ENCODE results near the gene DKK3. TPM values are rescaled to one million over a fixed set of nuclear protein-coding genes. Genes with fewer than 3 reads are reported as not detected.

DKK3 gene
- total and polyA plus RNA-seq, 4 donors: 250 to 938 (median 392) TPM

DNA sequence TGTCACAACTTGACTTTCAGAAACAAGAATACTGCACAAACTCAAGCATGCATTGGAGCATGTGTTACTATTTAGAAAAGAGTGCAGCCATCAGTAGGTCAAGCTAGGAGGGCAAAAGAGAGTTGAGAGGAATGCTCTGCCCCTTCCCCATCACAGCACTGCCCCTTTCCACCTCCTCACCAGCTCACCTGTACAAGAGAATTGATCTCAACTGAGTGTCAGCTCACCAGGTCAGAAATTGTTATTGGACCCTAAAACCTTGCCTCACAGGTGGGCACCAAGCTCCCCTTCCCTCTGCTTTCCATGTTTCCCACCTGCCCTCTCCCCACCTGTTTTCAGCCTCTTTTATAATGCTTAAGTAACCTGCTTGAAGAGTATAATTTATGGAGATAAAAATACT is 48.8 kb downstream of the DKK3 start:
- Histone ChIP-seq H3K27ac (ENCODE audit: low read depth in 1 of 2, low read length in 2 of 2) (no peak overlapping the region), H3K27me3 (ENCODE audit: control insufficient read depth in 1 of 2, insufficient read depth in 2 of 2, low read length in 1 of 2) (no peaks in the 10 kb centered on the region), H3K4me1 (ENCODE audit: control insufficient read depth in 1 of 2, insufficient read depth in 2 of 2, low read length in 2 of 2) (no peaks in the 10 kb centered on the region), H3K36me3 (ENCODE audit: control insufficient read depth in 1 of 2, insufficient read depth in 2 of 2, low read length in 1 of 2) (no peaks in the 10 kb centered on the region), H3K4me3 (ENCODE audit: low read length in 2 of 2) (no peak overlapping the region), H3K9me3 (ENCODE audit: control insufficient read depth, low read length) (no peaks in the 10 kb centered on the region)
- intact Hi-C loops (cut with DNase I): no loop called here
- DNase-seq: no peak
- ATAC-seq (ENCODE audit: low FRiP score): no peak

DNA sequence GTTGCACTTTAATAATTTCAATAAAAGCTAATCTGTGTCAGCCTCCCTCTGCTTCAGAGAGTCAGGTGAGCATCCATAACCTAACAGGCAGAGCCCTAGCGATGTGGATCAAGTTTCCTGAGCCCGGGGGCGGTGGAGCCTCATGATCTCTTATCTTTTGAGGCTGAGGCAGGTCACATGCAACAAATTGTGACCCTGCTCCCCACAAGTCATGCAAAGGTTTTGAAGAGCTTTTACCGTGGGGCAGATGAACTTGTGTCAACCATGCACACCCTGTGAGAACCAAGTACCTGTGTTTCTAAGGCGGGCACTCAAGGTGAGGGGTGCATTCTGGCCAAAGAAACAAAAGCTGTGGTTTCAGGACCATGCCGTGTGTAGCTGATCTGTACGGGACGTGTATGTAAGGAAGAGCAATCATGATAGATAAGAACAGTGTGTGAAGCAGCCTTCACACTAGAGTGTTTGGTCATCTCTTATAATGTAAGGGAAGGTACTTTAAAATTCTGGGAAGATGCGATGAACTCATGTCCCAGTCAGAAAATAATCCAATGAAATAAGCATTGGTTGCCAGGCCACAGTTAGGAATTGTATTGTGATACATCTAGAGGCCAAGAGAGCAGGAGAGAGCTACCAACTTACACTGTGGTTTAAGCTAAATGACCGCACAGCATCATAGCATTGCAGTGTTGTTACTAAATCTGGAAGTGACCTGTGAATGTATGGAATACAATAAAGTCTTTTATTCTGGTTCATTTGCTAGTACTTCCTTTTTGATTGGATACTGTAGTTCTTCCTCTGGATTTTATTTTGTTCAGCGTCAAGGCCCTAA is 49.8 kb downstream of the DKK3 start:
- Histone ChIP-seq H3K4me1 (ENCODE audit: control insufficient read depth in 1 of 2, insufficient read depth in 2 of 2, low read length in 2 of 2) (no peaks in the 10 kb centered on the region), H3K27ac (ENCODE audit: low read depth in 1 of 2, low read length in 2 of 2) (peak overlapping the region in 1 of 2 donors; percentile 17), H3K9me3 (ENCODE audit: control insufficient read depth, low read length) (no peaks in the 10 kb centered on the region), H3K27me3 (ENCODE audit: control insufficient read depth in 1 of 2, insufficient read depth in 2 of 2, low read length in 1 of 2) (no peaks in the 10 kb centered on the region), H3K36me3 (ENCODE audit: control insufficient read depth in 1 of 2, insufficient read depth in 2 of 2, low read length in 1 of 2) (no peaks in the 10 kb centered on the region), H3K4me3 (ENCODE audit: low read length in 2 of 2) (no peak overlapping the region)
- ATAC-seq (ENCODE audit: low FRiP score) (no peak), DNase-seq (peak in 1 of 2 donors; percentile 57)
- WGBS, 2 donors: 85 to 86% methylated on average over 11 of the region's 11 CpGs
- intact Hi-C loops (cut with DNase I): no loop called here

DNA sequence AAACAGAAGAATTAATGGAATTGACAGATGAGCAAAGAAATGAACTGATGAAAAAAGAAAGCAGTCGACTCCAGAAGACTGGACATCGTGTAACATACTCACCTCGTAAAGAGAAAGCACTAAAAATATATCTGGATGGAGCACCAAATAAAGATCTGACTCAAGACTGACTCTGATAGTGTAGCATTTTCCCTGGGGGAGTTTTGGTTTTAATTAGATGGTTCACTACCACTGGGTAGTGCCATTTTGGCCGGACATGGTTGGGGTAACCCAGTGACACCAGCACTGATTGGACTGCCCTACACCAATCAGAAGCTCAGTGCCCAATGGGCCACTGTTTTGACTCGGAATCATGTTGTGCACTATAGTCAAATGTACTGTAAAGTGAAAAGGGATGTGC is 52.4 kb downstream of the DKK3 start:
- Histone ChIP-seq H3K36me3 (ENCODE audit: control insufficient read depth in 1 of 2, insufficient read depth in 2 of 2, low read length in 1 of 2) (peaks cover under 1 to 3% of the 10 kb centered on the region in 2 donors), H3K9me3 (ENCODE audit: control insufficient read depth, low read length) (no peaks in the 10 kb centered on the region), H3K4me3 (ENCODE audit: low read length in 2 of 2) (no peak overlapping the region), H3K27ac (ENCODE audit: low read depth in 1 of 2, low read length in 2 of 2) (no peak overlapping the region), H3K4me1 (ENCODE audit: control insufficient read depth in 1 of 2, insufficient read depth in 2 of 2, low read length in 2 of 2) (no peaks in the 10 kb centered on the region), H3K27me3 (ENCODE audit: control insufficient read depth in 1 of 2, insufficient read depth in 2 of 2, low read length in 1 of 2) (no peaks in the 10 kb centered on the region)
- intact Hi-C loops (cut with DNase I): no loop called here
- ATAC-seq (ENCODE audit: low FRiP score) (no peak), DNase-seq (no peak)
- WGBS, 2 donors: 81 to 85% methylated on average over 5 of the region's 5 CpGs

DNA sequence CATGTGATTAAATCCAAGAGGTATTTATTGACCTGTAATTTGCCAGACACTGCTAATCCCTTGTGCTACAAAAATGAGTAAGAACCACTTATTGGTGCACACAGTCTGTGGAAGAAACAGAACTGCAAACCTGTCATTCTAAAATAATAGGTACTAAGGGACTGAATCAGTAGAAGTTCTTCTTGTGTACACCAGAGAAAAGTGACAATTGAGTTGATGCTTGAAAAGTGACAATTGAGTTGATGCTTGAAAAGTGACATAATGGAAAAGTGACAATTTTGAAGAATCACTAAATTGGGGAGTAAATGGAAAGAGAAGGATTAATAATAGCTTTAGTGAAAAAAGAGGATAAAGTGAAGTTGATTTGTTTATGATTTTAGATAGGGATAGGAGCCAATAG is 56.4 kb downstream of the DKK3 start:
- Histone ChIP-seq H3K27ac (ENCODE audit: low read depth in 1 of 2, low read length in 2 of 2) (no peak overlapping the region), H3K4me3 (ENCODE audit: low read length in 2 of 2) (no peak overlapping the region), H3K9me3 (ENCODE audit: control insufficient read depth, low read length) (no peaks in the 10 kb centered on the region), H3K36me3 (ENCODE audit: control insufficient read depth in 1 of 2, insufficient read depth in 2 of 2, low read length in 1 of 2) (peaks cover 4 to 8% of the 10 kb centered on the region in 2 donors), H3K27me3 (ENCODE audit: control insufficient read depth in 1 of 2, insufficient read depth in 2 of 2, low read length in 1 of 2) (no peaks in the 10 kb centered on the region), H3K4me1 (ENCODE audit: control insufficient read depth in 1 of 2, insufficient read depth in 2 of 2, low read length in 2 of 2) (no peaks in the 10 kb centered on the region)
- DNase-seq (no peak), ATAC-seq (ENCODE audit: low FRiP score) (no peak)
- intact Hi-C loops (cut with DNase I): no loop called here

DNA sequence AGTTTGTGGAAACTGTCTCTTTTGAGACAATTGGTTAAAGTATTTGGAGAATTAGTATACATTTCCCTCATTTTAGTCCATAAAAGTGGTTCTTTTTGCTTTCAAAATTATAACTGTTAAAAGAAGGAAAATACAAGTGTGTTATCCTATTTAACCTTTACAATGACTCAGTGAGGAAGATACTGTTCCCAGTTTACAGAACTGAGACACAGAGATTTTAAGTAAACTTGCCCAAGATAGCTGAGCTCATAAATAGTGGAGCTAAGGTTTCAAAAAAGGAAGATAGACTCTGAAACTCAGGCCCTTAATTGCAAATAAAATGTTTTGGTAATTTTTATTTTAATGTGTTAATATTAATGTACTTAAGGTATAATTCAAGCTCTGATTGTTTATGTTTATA is 58.9 kb downstream of the DKK3 start:
- H3K36me3 ChIP-seq (ENCODE audit: control insufficient read depth in 1 of 2, insufficient read depth in 2 of 2, low read length in 1 of 2): peaks cover 4 to 8% of the 10 kb centered on the region in 2 donors
- H3K27ac ChIP-seq (ENCODE audit: low read depth in 1 of 2, low read length in 2 of 2): no peak overlapping the region
- no peaks in the 10 kb centered on the region for H3K4me1 ChIP-seq (ENCODE audit: control insufficient read depth in 1 of 2, insufficient read depth in 2 of 2, low read length in 2 of 2)
- DNase-seq (no peak), ATAC-seq (ENCODE audit: low FRiP score) (no peak)
- H3K4me3 ChIP-seq (ENCODE audit: low read length in 2 of 2): no peak overlapping the region
- no peaks in the 10 kb centered on the region for H3K9me3 ChIP-seq (ENCODE audit: control insufficient read depth, low read length)
- H3K27me3 ChIP-seq (ENCODE audit: control insufficient read depth in 1 of 2, insufficient read depth in 2 of 2, low read length in 1 of 2): no peaks in the 10 kb centered on the region
- intact Hi-C loops (cut with DNase I): no loop called here

DNA sequence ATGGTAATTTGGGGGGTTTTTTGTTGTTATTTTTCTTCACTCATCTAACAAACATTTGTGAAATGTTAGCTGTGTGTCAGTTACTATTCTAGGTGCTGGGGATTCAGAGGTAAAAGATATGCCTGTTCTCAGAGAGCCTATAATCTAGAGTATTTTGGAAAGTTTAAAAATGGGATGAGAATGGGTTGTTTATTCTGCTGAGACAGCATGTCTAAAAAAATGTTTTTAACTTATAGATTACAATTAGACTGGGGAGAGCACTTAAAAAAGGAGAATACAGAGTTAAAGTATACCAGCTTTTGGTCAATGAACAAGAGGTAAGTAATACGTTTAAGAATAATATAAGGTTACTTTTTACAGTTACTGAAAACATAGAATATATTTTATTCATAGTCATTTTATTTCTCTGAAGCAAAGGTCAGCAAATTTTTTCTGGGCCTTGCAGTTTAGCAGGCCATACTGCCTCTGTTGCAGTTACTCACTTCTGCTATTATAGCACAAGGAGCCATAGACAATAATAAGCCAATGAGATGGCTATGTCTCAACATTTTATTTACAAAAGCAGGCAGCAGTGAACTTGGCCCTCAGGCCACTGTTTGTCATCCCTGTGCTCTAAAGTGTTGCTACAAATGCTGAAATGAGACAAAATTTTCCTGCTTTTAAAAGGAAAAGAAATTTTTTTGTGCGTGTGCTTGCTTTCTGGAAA is 60.0 kb downstream of the DKK3 start:
- Histone ChIP-seq H3K36me3 (ENCODE audit: control insufficient read depth in 1 of 2, insufficient read depth in 2 of 2, low read length in 1 of 2) (peaks cover 4 to 8% of the 10 kb centered on the region in 2 donors), H3K27me3 (ENCODE audit: control insufficient read depth in 1 of 2, insufficient read depth in 2 of 2, low read length in 1 of 2) (no peaks in the 10 kb centered on the region), H3K4me3 (ENCODE audit: low read length in 2 of 2) (no peak overlapping the region), H3K9me3 (ENCODE audit: control insufficient read depth, low read length) (no peaks in the 10 kb centered on the region), H3K4me1 (ENCODE audit: control insufficient read depth in 1 of 2, insufficient read depth in 2 of 2, low read length in 2 of 2) (no peaks in the 10 kb centered on the region), H3K27ac (ENCODE audit: low read depth in 1 of 2, low read length in 2 of 2) (no peak overlapping the region)
- intact Hi-C loops (cut with DNase I): no loop called here
- WGBS, 2 donors: 83 to 88% methylated on average over 2 of the region's 2 CpGs
- DNase-seq (no peak), ATAC-seq (ENCODE audit: low FRiP score) (no peak)

DNA sequence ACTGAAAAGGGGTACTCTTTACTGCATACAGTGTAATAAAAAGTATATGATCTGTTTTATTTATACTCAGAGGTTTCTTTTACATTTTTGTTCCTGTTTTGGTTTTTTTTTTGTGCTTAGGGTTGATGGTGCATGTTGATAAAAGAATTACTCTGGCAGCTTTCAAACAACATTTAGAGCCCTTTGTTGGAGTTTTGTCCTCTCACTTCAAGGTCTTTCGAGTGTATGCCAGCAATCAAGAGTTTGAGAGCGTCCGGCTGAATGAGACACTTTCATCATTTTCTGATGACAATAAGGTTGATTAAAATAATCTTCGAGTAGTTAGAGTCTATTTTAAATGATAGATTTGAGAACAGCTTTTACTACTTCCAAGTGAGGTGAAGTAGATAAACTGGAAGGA is 60.6 kb downstream of the DKK3 start:
- ATAC-seq (ENCODE audit: low FRiP score) (no peak), DNase-seq (no peak)
- H3K36me3 ChIP-seq (ENCODE audit: control insufficient read depth in 1 of 2, insufficient read depth in 2 of 2, low read length in 1 of 2): peaks cover 4 to 6% of the 10 kb centered on the region in 2 donors
- intact Hi-C loops (cut with DNase I): no loop called here
- 87 to 88% methylated on average over 4 of the region's 4 CpGs for whole genome bisulfite sequencing, 2 donors
- no peaks in the 10 kb centered on the region for H3K4me1 ChIP-seq (ENCODE audit: control insufficient read depth in 1 of 2, insufficient read depth in 2 of 2, low read length in 2 of 2)
- H3K4me3 ChIP-seq (ENCODE audit: low read length in 2 of 2): no peak overlapping the region
- H3K27ac ChIP-seq (ENCODE audit: low read depth in 1 of 2, low read length in 2 of 2): no peak overlapping the region
- no peaks in the 10 kb centered on the region for H3K27me3 ChIP-seq (ENCODE audit: control insufficient read depth in 1 of 2, insufficient read depth in 2 of 2, low read length in 1 of 2)
- no peaks in the 10 kb centered on the region for H3K9me3 ChIP-seq (ENCODE audit: control insufficient read depth, low read length)

DNA sequence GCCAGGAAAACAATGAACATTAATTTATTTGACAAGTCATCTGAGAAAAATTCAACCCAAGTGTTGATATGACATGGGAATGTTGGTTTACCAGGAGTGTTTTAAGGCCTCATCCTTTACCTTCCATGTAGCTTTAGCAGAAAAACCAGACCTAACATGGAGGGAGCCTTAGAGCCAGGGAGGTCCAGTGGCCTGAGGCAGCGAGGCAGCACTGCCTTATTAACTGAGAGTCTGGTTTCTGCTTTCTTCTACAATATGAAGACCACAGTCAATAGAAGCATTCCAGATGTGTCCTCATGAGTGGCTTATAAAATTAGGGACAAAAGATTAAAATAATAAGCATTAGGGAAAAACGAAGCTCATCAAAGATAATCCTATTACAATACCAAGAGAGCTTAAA is 61.5 kb downstream of the DKK3 start:
- WGBS, 2 donors: 95 to 97% methylated on average over 2 of the region's 2 CpGs
- Histone ChIP-seq H3K27me3 (ENCODE audit: control insufficient read depth in 1 of 2, insufficient read depth in 2 of 2, low read length in 1 of 2) (no peaks in the 10 kb centered on the region), H3K4me3 (ENCODE audit: low read length in 2 of 2) (no peak overlapping the region), H3K4me1 (ENCODE audit: control insufficient read depth in 1 of 2, insufficient read depth in 2 of 2, low read length in 2 of 2) (no peaks in the 10 kb centered on the region), H3K9me3 (ENCODE audit: control insufficient read depth, low read length) (no peaks in the 10 kb centered on the region), H3K36me3 (ENCODE audit: control insufficient read depth in 1 of 2, insufficient read depth in 2 of 2, low read length in 1 of 2) (peaks cover 4 to 5% of the 10 kb centered on the region in 2 donors), H3K27ac (ENCODE audit: low read depth in 1 of 2, low read length in 2 of 2) (no peak overlapping the region)
- intact Hi-C loops (cut with DNase I): no loop called here
- no peak for DNase-seq
- no peak for ATAC-seq (ENCODE audit: low FRiP score)

DNA sequence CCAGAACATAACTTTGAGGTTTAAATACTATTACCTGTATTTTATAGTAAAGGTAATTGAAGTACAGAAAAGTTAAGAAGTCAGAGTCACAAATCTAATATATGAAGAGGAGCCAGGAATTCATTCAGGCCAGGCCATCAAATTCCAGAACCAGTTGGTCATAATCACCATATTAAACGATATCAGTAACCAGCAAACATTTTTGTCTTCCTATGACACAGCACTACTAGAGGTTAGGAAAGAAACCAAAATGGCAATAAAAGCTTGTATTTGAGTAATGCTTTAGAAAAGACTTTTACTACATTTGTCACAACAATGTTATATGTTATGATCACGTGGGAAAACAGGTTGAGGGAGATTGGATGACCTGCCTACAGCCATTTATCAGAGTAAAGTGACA is 62.2 kb downstream of the DKK3 start:
- DNase-seq: no peak
- 61 to 65% methylated on average over 2 of the region's 2 CpGs for WGBS, 2 donors
- no peaks in the 10 kb centered on the region for H3K9me3 ChIP-seq (ENCODE audit: control insufficient read depth, low read length)
- H3K27ac ChIP-seq (ENCODE audit: low read depth in 1 of 2, low read length in 2 of 2): no peak overlapping the region
- intact Hi-C loops (cut with DNase I): no loop called here
- H3K36me3 ChIP-seq (ENCODE audit: control insufficient read depth in 1 of 2, insufficient read depth in 2 of 2, low read length in 1 of 2): peaks cover 4 to 5% of the 10 kb centered on the region in 2 donors
- ATAC-seq (ENCODE audit: low FRiP score): no peak
- no peaks in the 10 kb centered on the region for H3K4me1 ChIP-seq (ENCODE audit: control insufficient read depth in 1 of 2, insufficient read depth in 2 of 2, low read length in 2 of 2)
- H3K27me3 ChIP-seq (ENCODE audit: control insufficient read depth in 1 of 2, insufficient read depth in 2 of 2, low read length in 1 of 2): no peaks in the 10 kb centered on the region
- no peak overlapping the region for H3K4me3 ChIP-seq (ENCODE audit: low read length in 2 of 2)

Measured in aorta (tissue), 5 donors.